ENCODE results near the gene CHRND. TPM values are rescaled to one million over a fixed set of nuclear protein-coding genes. Genes with fewer than 3 reads are reported as not detected.

CHRND gene
- total and polyA plus RNA-seq, 2 of the 13 experiments (the other 11 are each of a cell fraction or from before 2014, with no cell fraction given): 0.18 TPM; not detected in 1

- intact Hi-C loops (cut with micrococcal nuclease; ENCODE audit: unreplicated experiment) (loop anchor here (10.0 kb wide), 1 partner anchor 622 kb away; no protein-coding TSS in a partner anchor), in situ Hi-C loops (cut with HindIII; ENCODE audit: extremely low pct_ligation_motif_present, low pct_unique_long_range_greater_than_20kb) (no loop called here)
- peak overlapping the region in 1 of 3 experiments; percentile 58; a peak in 1 of 6 replicates for H3K4me3 ChIP-seq (replicated peaks in 1 of 3; ENCODE audit: insufficient read depth in 1 of 3, low read depth in 2 of 3, low read length in 3 of 3)
- 14% methylated on average over 11 of the region's 13 CpGs for WGBS (ENCODE audit: low lambda C conversion rate)
- H3K27me3 ChIP-seq (ENCODE audit: control insufficient read depth in 1 of 2, insufficient read depth in 2 of 2, low read length in 2 of 2): peaks cover 31 to 88% of the 10 kb centered on the region in 2 experiments; a peak in 4 of 5 replicates
- peaks cover 37% of the 10 kb centered on the region for H3K4me1 ChIP-seq (ENCODE audit: insufficient read depth, low read length)
- no peak overlapping the region for H3K27ac ChIP-seq (ENCODE audit: extremely low read length, insufficient read depth, low read length)
- ChIA-PET POLR2A (interaction anchor here (1.6 kb wide), 1 partner anchor 24 kb away, joined by 3 read pairs; the partner anchor contains the start of genes EIF4E2 and TIGD1), CTCF (ENCODE audit: low intra/inter-chr PET ratio, low total read pairs) (no interaction called here)
- no peak for DNase-seq (ENCODE audit: low spot score)
- no TSS peak for BruUV-seq (replicated peaks)
- H3K79me2 ChIP-seq (ENCODE audit: insufficient read depth, low read length): no peaks in the 10 kb centered on the region
- H3K9ac ChIP-seq (ENCODE audit: insufficient read depth, low read depth, low read length): no peak overlapping the region
- H2AFZ ChIP-seq (ENCODE audit: low read length): no peak overlapping the region
- H4K20me1 ChIP-seq (ENCODE audit: insufficient read depth, low read length): no peaks in the 10 kb centered on the region
- H3K4me2 ChIP-seq (ENCODE audit: low read depth, low read length): peak overlapping the region; percentile 46
- ATAC-seq: peak; percentile 3; the same call in 1 of the 3 replicates
- no peaks in the 10 kb centered on the region for H3K9me3 ChIP-seq (ENCODE audit: low read length)
- FAIRE-seq: no peak
- no peaks in the 10 kb centered on the region for H3K36me3 ChIP-seq (replicated peaks in 1 of 2; ENCODE audit: control insufficient read depth in 1 of 2, insufficient read depth in 2 of 2, low read length in 2 of 2)
- TF ChIP-seq NFE2L1 (CRISPR knock-in tag; IDR thresholded peaks at IDR 0.05; ENCODE audit: borderline replicate concordance) (0 out of 2 replicates have a peak, but pooled peaks have one; percentile 42), ZNF276 (CRISPR knock-in tag; IDR thresholded peaks at IDR 0.05; ENCODE audit: low read depth) (0 out of 2 replicates have a peak, but pooled peaks have one; percentile 24), EHMT2 (IDR thresholded peaks at IDR 0.05; ENCODE audit: borderline replicate concordance, low read depth, low read length) (no peak), ZNF350 (CRISPR knock-in tag; IDR thresholded peaks at IDR 0.05; ENCODE audit: borderline replicate concordance, low read depth) (0 out of 2 replicates have a peak, but pooled peaks have one; percentile 22), ZNF839 (CRISPR knock-in tag; IDR thresholded peaks at IDR 0.05; ENCODE audit: borderline replicate concordance) (peak; percentile 66; the same call in 1 of the 2 replicates), ZFP90 (CRISPR knock-in tag; IDR thresholded peaks at IDR 0.05; ENCODE audit: borderline replicate concordance) (no peak), HNRNPL (IDR thresholded peaks at IDR 0.05; ENCODE audit: low read depth, low read length) (0 out of 2 replicates have a peak, but pooled peaks have one; percentile 50), CTCF (CRISPR knock-in tag; IDR thresholded peaks at IDR 0.05) (0 out of 2 replicates have a peak, but pooled peaks have one; percentile 4), ZKSCAN8 (CRISPR knock-in tag; IDR thresholded peaks at IDR 0.05; ENCODE audit: borderline replicate concordance) (no peak), ZNF446 (CRISPR knock-in tag; IDR thresholded peaks at IDR 0.05) (no peak), ARID3A (IDR thresholded peaks at IDR 0.05; ENCODE audit: low read depth, low read length) (no peak), UBTF (CRISPR knock-in tag; IDR thresholded peaks at IDR 0.05) (peak; percentile 16; the same call in 1 of the 2 replicates), ZNF225 (CRISPR knock-in tag; IDR thresholded peaks at IDR 0.05) (0 out of 2 replicates have a peak, but pooled peaks have one; percentile 49)
Measured at GRCh38 chr2:232526372-232526941, 497 bp downstream of the CHRND start.
